ENCODE measurements around the gene STX19.

DNA sequence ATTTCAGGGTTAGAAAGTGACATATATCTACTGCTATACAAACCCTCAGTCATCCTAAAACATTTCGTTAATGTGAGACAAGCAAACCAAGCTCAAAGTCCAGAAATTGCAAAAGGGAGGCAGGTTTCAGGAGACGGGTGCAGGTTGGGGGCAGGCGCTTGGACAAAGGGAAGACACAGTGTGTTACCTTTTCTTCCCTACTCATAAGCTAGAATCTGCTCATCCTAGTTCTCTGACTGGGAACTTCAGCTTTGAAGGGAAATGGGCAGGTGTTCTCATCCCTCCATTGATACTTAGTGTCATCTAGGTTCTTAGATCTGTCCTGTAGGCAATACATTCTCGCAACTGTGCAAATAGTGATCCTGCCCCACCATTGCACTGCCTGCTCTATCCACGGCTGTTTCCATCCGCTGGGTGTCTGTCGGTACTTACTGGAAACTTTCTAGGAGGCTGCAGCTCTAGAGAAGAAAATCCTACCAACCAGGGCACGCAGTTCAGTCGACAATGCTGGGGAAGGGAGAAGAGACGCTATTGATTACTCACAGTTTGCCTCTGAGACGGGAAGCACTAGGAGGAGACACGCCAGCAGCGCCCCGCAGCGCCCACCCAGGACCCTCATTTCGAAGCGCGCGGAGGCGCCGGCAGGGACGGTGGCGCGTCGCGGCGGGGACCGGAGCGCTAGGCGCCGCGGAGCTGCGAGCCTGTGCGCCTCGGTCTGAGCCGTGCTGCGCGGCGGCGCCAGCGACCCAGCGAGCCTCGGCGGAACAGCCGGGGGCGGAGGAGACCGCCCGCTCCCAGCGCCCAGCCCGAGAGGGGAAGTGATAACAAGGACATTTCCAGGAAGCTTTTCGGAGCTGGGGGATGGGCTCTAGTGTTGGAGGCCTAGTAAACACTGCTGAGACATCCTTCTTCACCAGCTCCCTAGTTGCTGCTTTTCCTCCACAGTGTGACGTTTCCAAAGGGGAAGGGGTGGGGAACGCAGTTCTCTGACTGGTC, 55.0 kb downstream of the STX19 start, which contains the start of gene PROS1:
- TF ChIP-seq, protein P1, sequence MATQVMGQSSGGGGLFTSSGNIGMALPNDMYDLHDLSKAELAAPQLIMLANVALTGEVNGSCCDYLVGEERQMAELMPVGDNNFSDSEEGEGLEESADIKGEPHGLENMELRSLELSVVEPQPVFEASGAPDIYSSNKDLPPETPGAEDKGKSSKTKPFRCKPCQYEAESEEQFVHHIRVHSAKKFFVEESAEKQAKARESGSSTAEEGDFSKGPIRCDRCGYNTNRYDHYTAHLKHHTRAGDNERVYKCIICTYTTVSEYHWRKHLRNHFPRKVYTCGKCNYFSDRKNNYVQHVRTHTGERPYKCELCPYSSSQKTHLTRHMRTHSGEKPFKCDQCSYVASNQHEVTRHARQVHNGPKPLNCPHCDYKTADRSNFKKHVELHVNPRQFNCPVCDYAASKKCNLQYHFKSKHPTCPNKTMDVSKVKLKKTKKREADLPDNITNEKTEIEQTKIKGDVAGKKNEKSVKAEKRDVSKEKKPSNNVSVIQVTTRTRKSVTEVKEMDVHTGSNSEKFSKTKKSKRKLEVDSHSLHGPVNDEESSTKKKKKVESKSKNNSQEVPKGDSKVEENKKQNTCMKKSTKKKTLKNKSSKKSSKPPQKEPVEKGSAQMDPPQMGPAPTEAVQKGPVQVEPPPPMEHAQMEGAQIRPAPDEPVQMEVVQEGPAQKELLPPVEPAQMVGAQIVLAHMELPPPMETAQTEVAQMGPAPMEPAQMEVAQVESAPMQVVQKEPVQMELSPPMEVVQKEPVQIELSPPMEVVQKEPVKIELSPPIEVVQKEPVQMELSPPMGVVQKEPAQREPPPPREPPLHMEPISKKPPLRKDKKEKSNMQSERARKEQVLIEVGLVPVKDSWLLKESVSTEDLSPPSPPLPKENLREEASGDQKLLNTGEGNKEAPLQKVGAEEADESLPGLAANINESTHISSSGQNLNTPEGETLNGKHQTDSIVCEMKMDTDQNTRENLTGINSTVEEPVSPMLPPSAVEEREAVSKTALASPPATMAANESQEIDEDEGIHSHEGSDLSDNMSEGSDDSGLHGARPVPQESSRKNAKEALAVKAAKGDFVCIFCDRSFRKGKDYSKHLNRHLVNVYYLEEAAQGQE (IDR thresholded peaks at IDR 0.05; ENCODE audit: insufficient read depth in 1 of 2, low read depth in 2 of 2, low read length in 2 of 2), result no peak
- no peak for TF ChIP-seq TAF1 (IDR thresholded peaks at IDR 0.05; ENCODE audit: borderline replicate concordance, insufficient read depth, low read length)
- TF ChIP-seq POLR2AphosphoS5 (IDR thresholded peaks at IDR 0.05; ENCODE audit: low read depth, low read length), result no peak
- 0 out of 2 replicates have a peak, but pooled peaks have one; percentile 35 for TF ChIP-seq SIN3A (IDR thresholded peaks at IDR 0.05; ENCODE audit: borderline replicate concordance, insufficient read depth, low read length)
